Measurements from ENCODE around the gene PCGF1.

The PCGF1 gene

GRCh38 chr2:74536166-74536950, 28.9 kb upstream of the PCGF1 start:
- DNase-seq, result no peak

GRCh38 chr2:74535440-74535965, 28.0 kb upstream of the PCGF1 start:
- no peak for DNase-seq

DNA sequence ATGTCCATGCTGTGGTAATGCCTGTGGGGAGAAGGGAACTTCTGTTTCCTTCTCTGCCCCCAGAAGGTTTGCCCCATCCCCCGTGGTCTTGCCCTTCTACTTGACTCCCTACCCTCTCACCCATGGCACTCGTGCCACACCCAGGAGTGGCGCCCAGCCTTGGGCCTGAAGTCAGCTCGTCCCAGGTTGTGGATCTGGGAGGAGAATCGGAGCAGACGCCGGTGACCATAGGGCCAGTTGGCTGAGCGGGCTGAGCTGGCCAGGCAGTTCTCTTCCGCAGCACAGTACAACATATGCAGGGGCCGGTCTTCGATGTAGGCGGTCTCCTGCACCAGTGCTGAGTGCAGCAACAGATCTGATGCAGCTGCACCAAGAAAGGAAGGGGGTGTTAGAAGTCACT, 26.9 kb upstream of the PCGF1 start:
- no peak for DNase-seq

DNA sequence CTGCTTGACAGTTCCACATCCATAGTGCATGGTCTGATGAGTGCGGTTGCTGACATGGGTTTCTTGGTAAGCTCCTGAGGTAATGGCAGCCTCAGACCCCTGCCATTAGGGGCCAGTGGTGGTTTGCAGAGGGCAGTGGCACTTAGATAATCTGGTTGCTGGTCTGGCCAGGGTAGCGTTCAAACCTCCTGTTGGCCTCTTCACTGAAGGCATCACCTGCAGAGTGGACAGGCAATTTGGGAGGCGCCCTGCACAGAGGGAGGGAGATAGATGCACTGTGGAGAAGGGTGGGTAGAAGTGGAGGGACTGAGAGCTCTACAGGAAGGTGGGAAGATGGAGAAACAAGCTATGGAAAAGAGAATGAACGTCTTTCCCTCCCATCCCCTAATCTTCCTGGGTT, 26.0 kb upstream of the PCGF1 start:
- no peak for DNase-seq

GRCh38 chr2:74532222-74532621, 24.7 kb upstream of the PCGF1 start:
- DNase-seq, result no peak

DNA sequence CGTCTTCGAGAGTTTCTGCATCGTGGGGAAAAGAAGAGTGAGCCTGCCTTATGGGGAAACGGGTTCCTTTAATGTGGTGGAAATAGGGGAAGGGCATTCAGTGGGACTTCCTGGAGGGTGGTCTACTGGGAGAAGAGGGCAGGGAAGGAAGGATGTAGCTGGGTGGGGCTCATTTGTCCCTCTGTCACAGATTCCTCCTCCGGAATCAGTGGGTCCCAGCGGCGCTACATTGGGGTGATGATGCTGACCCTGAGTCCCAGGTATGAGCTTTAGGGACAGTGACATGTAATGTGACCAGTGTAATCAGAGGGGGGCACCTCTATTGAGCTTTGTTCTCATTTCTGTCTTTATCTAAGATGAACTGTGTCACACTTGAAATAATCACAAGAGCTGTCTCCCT, 24.2 kb upstream of the PCGF1 start:
- DNase-seq, result no peak

DNA sequence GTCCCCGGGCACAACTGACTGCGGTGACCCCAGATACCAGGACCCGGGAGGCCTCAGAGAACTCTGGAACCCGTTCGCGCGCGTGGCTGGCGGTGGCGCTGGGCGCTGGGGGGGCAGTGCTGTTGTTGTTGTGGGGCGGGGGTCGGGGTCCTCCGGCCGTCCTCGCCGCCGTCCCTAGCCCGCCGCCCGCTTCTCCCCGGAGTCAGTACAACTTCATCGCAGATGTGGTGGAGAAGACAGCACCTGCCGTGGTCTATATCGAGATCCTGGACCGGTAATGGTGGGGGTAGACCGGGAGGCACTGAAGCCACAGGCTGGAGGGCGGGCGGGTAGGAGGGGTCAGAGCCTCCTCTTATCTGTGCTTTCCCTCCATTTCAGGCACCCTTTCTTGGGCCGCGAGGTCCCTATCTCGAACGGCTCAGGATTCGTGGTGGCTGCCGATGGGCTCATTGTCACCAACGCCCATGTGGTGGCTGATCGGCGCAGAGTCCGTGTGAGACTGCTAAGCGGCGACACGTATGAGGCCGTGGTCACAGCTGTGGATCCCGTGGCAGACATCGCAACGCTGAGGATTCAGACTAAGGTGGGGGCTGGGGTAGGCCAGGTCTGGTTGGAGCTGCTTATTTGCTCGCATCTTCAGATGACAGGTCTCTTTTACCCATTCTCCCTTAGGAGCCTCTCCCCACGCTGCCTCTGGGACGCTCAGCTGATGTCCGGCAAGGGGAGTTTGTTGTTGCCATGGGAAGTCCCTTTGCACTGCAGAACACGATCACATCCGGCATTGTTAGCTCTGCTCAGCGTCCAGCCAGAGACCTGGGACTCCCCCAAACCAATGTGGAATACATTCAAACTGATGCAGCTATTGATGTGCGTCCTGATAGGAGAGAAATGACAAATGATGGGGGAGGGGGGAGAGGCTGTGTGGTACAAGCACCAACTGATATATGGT, 23.0 kb upstream of the PCGF1 start:
- DNase-seq, result peak in 1 of 2 donors; percentile 32

- peak; percentile 81 to 85 for DNase-seq
These were observed 22.1 kb upstream of the PCGF1 start, which contains the start of the genes AUP1 and HTRA2 for GRCh38 chr2:74529357-74530238. Gene AUP1 (minus strand): TSS chr2:74529706. CDS start chr2:74529629, 77 bp downstream. Gene HTRA2 (plus strand): TSS chr2:74529933. CDS start chr2:74530007, 74 bp downstream.

DNA sequence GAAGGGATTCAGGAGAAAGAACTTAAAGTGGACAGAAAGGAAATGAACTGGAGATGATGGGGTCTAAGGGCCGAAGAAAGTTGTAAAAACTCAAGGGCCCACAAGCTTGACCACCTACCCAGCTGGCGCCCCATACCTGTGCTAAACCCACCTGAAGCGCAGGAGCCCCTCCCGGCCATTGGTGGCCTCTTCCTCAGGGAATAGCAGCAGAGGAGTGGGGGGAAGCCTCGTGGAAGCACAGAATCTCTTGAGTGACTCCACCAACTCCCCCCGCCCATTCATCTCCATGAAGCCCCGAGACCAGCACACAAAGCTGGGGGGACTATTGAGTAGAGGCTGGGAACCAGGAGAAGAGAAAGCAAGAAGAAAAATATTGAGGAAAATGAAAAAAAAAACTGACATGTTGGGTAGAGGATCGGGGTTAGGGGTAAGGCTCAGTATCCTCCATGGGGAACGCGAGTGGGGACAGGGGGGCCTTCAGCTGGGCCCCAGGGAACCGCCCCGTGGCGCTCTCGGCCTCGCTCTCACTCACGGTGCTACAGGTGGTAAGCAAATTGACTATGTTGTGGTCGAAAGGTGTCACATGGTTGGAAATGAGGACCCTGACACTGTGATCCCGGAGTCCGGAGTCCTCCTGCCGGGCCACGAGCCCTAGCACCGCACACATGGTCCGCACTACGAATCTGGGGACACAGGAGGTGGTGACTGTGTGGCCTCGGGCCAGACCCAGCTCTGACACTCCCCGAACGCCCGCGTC, 21.3 kb upstream of the PCGF1 start:
- no peak for DNase-seq

- DNase-seq, result no peak
These were observed 20.2 kb upstream of the PCGF1 start for GRCh38 chr2:74527741-74528140.

DNA sequence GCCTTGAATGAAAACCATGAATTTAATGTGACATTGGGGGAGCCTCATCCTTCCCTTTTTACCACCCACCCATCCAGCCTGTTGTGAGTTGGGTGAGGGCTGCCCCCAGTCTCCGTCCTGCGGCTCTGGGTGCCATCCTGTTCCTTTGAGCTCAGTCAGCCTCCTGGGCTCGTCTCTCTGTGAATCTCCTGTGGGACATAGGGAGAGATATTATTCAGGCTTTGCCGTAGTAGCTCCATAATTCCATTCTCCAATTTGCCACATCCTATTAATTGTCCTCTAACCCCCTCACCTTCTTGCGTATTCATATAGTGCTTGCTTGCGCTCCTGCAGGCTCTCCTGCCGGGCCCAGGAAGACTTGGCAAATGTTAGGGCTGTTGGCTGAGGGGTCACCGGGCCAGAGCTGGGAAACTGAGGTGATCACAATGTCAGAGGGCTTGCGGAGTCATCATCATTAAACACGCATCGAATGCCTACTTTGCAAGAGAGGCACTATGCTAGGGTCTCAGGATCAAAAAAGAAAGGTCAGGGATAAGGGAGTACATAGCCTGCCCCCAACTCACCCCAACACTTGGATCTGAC, 19.2 kb upstream of the PCGF1 start:
- DNase-seq, result no peak

GRCh38 chr2:74525717-74526648, 18.5 kb upstream of the PCGF1 start, which contains the start of gene DQX1:
Gene DQX1 (minus strand): TSS chr2:74526231. CDS start chr2:74525729, 502 bp downstream.
- no peak for DNase-seq

DNA sequence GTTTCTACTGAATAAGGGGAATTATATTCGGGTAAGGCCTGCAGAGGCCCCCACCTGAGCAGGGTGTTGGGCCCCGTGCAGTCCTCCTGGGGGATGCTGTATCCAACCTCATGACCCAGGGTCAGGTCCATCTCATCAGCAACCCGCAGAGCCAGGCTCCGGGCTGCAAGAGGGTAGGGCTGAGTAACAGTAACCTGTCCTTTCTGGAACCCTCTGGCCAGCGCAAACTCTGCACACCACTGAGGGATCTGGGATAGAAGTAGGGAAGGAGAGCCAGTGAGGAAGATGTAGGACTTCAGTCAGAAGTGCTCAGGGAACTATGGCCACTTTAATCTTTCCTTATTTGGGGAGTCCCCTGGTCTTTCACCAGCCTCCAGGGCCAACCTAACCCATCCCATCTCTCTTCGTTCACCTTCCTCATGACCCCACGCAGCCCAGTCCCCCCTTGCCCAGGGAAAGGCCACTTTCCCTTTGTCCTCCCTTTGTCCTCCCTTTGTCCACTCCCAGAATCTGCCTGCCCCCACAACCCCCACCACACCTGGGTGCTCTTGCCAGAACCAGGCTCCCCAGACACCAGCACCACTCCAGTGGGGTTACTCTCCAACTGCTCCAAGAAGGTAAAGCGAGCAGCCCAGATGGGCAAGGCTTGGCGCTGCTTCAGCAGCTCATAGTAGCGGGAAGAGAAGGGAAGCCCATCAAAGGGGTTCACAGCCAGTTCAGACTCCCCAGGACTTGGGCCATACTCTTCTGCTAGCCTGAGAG, 17.6 kb upstream of the PCGF1 start:
- DNase-seq, result no peak

- no peak for DNase-seq
These were observed 16.5 kb upstream of the PCGF1 start for GRCh38 chr2:74524005-74524404.

DNA sequence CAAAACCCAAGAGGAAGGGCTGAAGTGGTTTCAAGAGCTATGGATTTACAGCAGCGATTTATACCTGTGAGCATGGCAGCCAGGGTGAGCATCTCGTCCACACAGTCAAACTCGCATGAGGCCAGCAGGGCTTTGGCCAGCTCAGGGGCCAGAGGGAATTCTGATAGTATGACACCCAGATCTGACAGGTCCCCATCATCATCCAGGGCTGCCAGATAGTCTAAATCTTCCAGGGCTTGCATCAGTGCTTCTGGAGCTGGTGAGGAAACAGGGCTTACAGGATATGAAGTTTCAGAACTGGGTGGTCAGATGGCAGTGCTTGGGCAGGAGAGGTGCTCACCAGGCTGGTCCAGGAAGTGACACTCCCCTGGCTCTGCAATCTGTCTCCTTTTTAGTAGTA, 15.0 kb upstream of the PCGF1 start:
- no peak for DNase-seq

DNA sequence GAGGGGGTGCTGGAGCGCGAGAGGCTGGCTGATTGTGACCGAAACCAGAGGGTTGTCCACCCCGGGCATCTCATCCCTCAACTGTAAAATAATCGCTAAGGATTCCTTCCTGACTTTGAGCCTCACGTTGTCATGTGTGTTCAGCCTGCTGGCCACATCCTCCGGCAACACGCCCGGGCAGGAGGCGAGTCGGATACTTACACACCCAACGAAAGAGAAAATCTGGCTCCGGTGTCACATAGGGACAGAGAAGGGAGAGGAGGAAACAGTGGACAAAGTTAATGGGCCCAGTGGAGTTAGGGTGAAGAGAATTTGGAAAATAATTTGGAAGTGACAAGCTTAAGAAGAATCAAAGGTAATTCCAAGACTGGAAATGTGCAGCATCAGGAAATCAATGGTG, 9.2 kb upstream of the PCGF1 start:
- no peak for DNase-seq

- peak; percentile 74 to 76 for DNase-seq
These were observed 8.6 kb upstream of the PCGF1 start for GRCh38 chr2:74515981-74516633.

DNA sequence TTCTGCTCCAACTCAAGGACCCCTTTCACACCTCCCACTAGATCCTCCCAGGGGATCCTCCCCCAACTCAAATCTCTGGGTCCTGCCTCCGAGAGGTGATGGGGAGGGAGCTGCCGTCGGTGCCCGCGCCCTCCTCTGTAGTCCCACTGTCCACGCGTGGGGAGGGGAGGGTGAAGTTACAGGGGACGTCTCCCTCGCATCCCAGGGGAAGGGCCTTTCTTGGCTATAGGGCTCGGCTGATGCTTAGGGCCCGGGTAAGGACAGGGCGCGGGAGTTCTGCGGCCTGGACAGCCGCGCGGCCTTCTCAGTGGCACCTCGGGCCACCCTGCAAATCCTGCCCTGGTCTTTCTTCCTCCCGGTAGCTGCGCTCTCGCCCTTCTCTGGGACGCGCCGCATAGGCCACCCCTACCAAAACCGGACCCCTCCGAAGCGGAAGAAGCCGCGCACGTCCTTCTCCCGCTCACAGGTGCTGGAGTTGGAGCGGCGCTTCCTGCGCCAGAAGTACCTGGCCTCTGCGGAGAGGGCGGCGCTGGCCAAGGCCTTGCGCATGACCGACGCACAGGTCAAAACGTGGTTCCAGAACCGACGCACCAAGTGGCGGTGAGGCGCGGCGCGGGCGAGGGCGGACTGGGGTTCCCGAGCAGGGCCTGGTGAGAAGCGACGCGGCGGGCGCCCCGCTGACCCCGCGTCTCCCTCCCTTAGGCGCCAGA, 7.9 kb upstream of the PCGF1 start:
- no peak for DNase-seq
